HG02870 (cell line): ENCODE data around the gene UPF2.
"Not testable (repeated sequence)": the region's sequence is repeated elsewhere in the genome, so short reads cannot be mapped to it uniquely, and the experiment has no call there.

Experiments used
- ATAC-seq: cut with Tn5 transposase; IDR thresholded peaks from one replicate; pipeline ENCODE4 v1.9.1; 2021; ENCODE audit warnings: mild to moderate bottlenecking, moderate library complexity; ENCODE audit not compliant: unreplicated experiment

The UPF2 gene

GRCh38 chr10:11975795-11976194 is 66.8 kb downstream of the UPF2 start:
- no peak for ATAC-seq

GRCh38 chr10:11972523-11972922 is 70.1 kb downstream of the UPF2 start:
- not testable (repeated sequence) for ATAC-seq

GRCh38 chr10:11962176-11962575 is 80.4 kb downstream of the UPF2 start:
- ATAC-seq = no peak

GRCh38 chr10:11961771-11962170 is 80.8 kb downstream of the UPF2 start:
- no peak for ATAC-seq

GRCh38 chr10:11959966-11960365 is 82.6 kb downstream of the UPF2 start:
- no peak for ATAC-seq

GRCh38 chr10:11958956-11959355 is 83.7 kb downstream of the UPF2 start:
- no peak for ATAC-seq

- ATAC-seq = no peak
Measured at GRCh38 chr10:11951695-11952094, 90.9 kb downstream of the UPF2 start.

GRCh38 chr10:11950325-11951018 is 92.1 kb downstream of the UPF2 start:
- no peak for ATAC-seq

GRCh38 chr10:11949152-11949551 is 93.5 kb downstream of the UPF2 start:
- no peak for ATAC-seq

- no peak for ATAC-seq
Measured at GRCh38 chr10:11946652-11947051, 96.0 kb downstream of the UPF2 start.

- ATAC-seq = no peak
Measured at GRCh38 chr10:11936389-11937152, 106.0 kb downstream of the UPF2 start.

GRCh38 chr10:11934262-11934661 is 108.3 kb downstream of the UPF2 start:
- ATAC-seq = no peak

GRCh38 chr10:11933577-11934223 is 108.9 kb downstream of the UPF2 start:
- no peak for ATAC-seq

- ATAC-seq = no peak
Measured at GRCh38 chr10:11931038-11931437, 111.6 kb downstream of the UPF2 start.

- ATAC-seq = no peak
Measured at GRCh38 chr10:11930312-11930978, 112.2 kb downstream of the UPF2 start.

- ATAC-seq = no peak
Measured at GRCh38 chr10:11927746-11928145, 114.9 kb downstream of the UPF2 start.

GRCh38 chr10:11921800-11922392 is 120.7 kb downstream of the UPF2 start:
- ATAC-seq = no peak

GRCh38 chr10:11919271-11919670 is 123.3 kb downstream of the UPF2 start:
- ATAC-seq = no peak

GRCh38 chr10:11918384-11918783 is 124.2 kb downstream of the UPF2 start:
- no peak for ATAC-seq

- ATAC-seq = no peak
Measured at GRCh38 chr10:11913079-11913641, 129.4 kb downstream of the UPF2 start.

- no peak for ATAC-seq
Measured at GRCh38 chr10:11910102-11910501, 132.5 kb downstream of the UPF2 start.
